Uterus (tissue), 2 donors: ENCODE results near the gene DEDD2.

Source experiments
- CTCF ChIP-seq, 4 experiments: fragments of 200-600 bp in 2 of 4; fragments of 450-650 bp in 2 of 4; sonication (generic) in 2 of 4; IDR thresholded peaks; one replicate each; pipeline ENCODE4 v1.5.1; 2016 to 2019; ENCODE audit warnings: antibody characterized with exemption in 4 of 4, mild to moderate bottlenecking in 2 of 4, moderate library complexity in 1 of 4
- POLR2A ChIP-seq, 2 donors: fragments of 450-650 bp; IDR thresholded peaks; one replicate each; pipeline ENCODE4 v1.6.1; 2016; ENCODE audit warnings: antibody characterized with exemption in 2 of 2, mild to moderate bottlenecking in 1 of 2, moderate library complexity in 1 of 2

- TF ChIP-seq CTCF (IDR thresholded peaks at IDR 0.05) (peak in 2 of 4 experiments; percentile 17 to 37), POLR2A (IDR thresholded peaks at IDR 0.05) (peak; percentile 98 to 100)
These were observed 37.6 kb upstream of the DEDD2 start, which contains the start of gene ERF for GRCh38 chr19:42254850-42255765.
